ENCODE measurements around the gene MOB3B. TPM values are rescaled to one million over a fixed set of nuclear protein-coding genes. Genes with fewer than 3 reads are reported as not detected.

MOB3B gene
- total RNA-seq, 1 donor from 2014 or later: 0.94 TPM

GRCh38 chr9:27561685-27562084, 32.1 kb upstream of the MOB3B start:
- peaks cover 17% of the 10 kb centered on the region for H3K4me1 Mint-ChIP-seq (ENCODE audit: low read depth)
- no peaks in the 10 kb centered on the region for H3K9me3 Mint-ChIP-seq
- no peak for DNase-seq (ENCODE audit: low spot score)
- intact Hi-C loops (cut with micrococcal nuclease): no loop called here
- H3K27me3 Mint-ChIP-seq (ENCODE audit: low read depth): no peaks in the 10 kb centered on the region
- H3K4me3 Mint-ChIP-seq (ENCODE audit: low read depth): no peak overlapping the region
- peak overlapping the region; percentile 69 for H3K27ac Mint-ChIP-seq
- H3K36me3 Mint-ChIP-seq (ENCODE audit: low read depth): peaks cover 24% of the 10 kb centered on the region

GRCh38 chr9:27560457-27560856, 30.8 kb upstream of the MOB3B start:
- no peak overlapping the region for H3K4me3 Mint-ChIP-seq (ENCODE audit: low read depth)
- no peak for DNase-seq (ENCODE audit: low spot score)
- no peaks in the 10 kb centered on the region for H3K27me3 Mint-ChIP-seq (ENCODE audit: low read depth)
- H3K9me3 Mint-ChIP-seq: no peaks in the 10 kb centered on the region
- H3K4me1 Mint-ChIP-seq (ENCODE audit: low read depth): peaks cover 13% of the 10 kb centered on the region
- no peak overlapping the region for H3K27ac Mint-ChIP-seq
- H3K36me3 Mint-ChIP-seq (ENCODE audit: low read depth): peaks cover 19% of the 10 kb centered on the region
- intact Hi-C loops (cut with micrococcal nuclease): no loop called here

- Mint-ChIP-seq H3K4me1 (ENCODE audit: low read depth) (peaks cover 3% of the 10 kb centered on the region), H3K4me3 (ENCODE audit: low read depth) (no peak overlapping the region), H3K9me3 (no peaks in the 10 kb centered on the region), H3K27ac (no peak overlapping the region), H3K36me3 (ENCODE audit: low read depth) (peaks cover 16% of the 10 kb centered on the region), H3K27me3 (ENCODE audit: low read depth) (no peaks in the 10 kb centered on the region)
- intact Hi-C loops (cut with micrococcal nuclease): no loop called here
- DNase-seq (ENCODE audit: low spot score): no peak
These were observed 28.7 kb upstream of the MOB3B start for GRCh38 chr9:27558307-27558706.

- Mint-ChIP-seq H3K27me3 (ENCODE audit: low read depth) (no peaks in the 10 kb centered on the region), H3K36me3 (ENCODE audit: low read depth) (peaks cover 20% of the 10 kb centered on the region), H3K4me1 (ENCODE audit: low read depth) (no peaks in the 10 kb centered on the region), H3K4me3 (ENCODE audit: low read depth) (no peak overlapping the region), H3K27ac (no peak overlapping the region), H3K9me3 (no peaks in the 10 kb centered on the region)
- intact Hi-C loops (cut with micrococcal nuclease): no loop called here
- DNase-seq (ENCODE audit: low spot score): no peak
These were observed 26.9 kb upstream of the MOB3B start for GRCh38 chr9:27556470-27556869.

- DNase-seq (ENCODE audit: low spot score): no peak
- H3K4me3 Mint-ChIP-seq (ENCODE audit: low read depth): no peak overlapping the region
- no peaks in the 10 kb centered on the region for H3K27me3 Mint-ChIP-seq (ENCODE audit: low read depth)
- H3K9me3 Mint-ChIP-seq: no peaks in the 10 kb centered on the region
- no peaks in the 10 kb centered on the region for H3K4me1 Mint-ChIP-seq (ENCODE audit: low read depth)
- intact Hi-C loops (cut with micrococcal nuclease): no loop called here
- peaks cover 18% of the 10 kb centered on the region for H3K36me3 Mint-ChIP-seq (ENCODE audit: low read depth)
- H3K27ac Mint-ChIP-seq: no peak overlapping the region
These were observed 25.1 kb upstream of the MOB3B start for GRCh38 chr9:27554712-27555111.

GRCh38 chr9:27549196-27549755, 19.7 kb upstream of the MOB3B start:
- Mint-ChIP-seq H3K4me3 (ENCODE audit: low read depth) (no peak overlapping the region), H3K27me3 (ENCODE audit: low read depth) (no peaks in the 10 kb centered on the region), H3K27ac (no peak overlapping the region), H3K9me3 (no peaks in the 10 kb centered on the region), H3K4me1 (ENCODE audit: low read depth) (no peaks in the 10 kb centered on the region), H3K36me3 (ENCODE audit: low read depth) (peaks cover 26% of the 10 kb centered on the region)
- intact Hi-C loops (cut with micrococcal nuclease): no loop called here
- DNase-seq (ENCODE audit: low spot score): no peak

GRCh38 chr9:27548055-27548741, 18.6 kb upstream of the MOB3B start:
- Mint-ChIP-seq H3K36me3 (ENCODE audit: low read depth) (peaks cover 16% of the 10 kb centered on the region), H3K4me1 (ENCODE audit: low read depth) (no peaks in the 10 kb centered on the region), H3K27ac (no peak overlapping the region), H3K27me3 (ENCODE audit: low read depth) (no peaks in the 10 kb centered on the region), H3K9me3 (no peaks in the 10 kb centered on the region), H3K4me3 (ENCODE audit: low read depth) (no peak overlapping the region)
- intact Hi-C loops (cut with micrococcal nuclease): loop anchor here (1.0 kb wide), 1 partner anchor 215 kb away; no protein-coding TSS in a partner anchor
- no peak for DNase-seq (ENCODE audit: low spot score)

- DNase-seq (ENCODE audit: low spot score): no peak
- H3K27me3 Mint-ChIP-seq (ENCODE audit: low read depth): no peaks in the 10 kb centered on the region
- H3K4me3 Mint-ChIP-seq (ENCODE audit: low read depth): no peak overlapping the region
- intact Hi-C loops (cut with micrococcal nuclease): no loop called here
- no peaks in the 10 kb centered on the region for H3K4me1 Mint-ChIP-seq (ENCODE audit: low read depth)
- peaks cover 10% of the 10 kb centered on the region for H3K36me3 Mint-ChIP-seq (ENCODE audit: low read depth)
- H3K9me3 Mint-ChIP-seq: no peaks in the 10 kb centered on the region
- no peak overlapping the region for H3K27ac Mint-ChIP-seq
These were observed 15.9 kb upstream of the MOB3B start for GRCh38 chr9:27545471-27545870.

GRCh38 chr9:27542508-27542907, 12.9 kb upstream of the MOB3B start:
- Mint-ChIP-seq H3K9me3 (no peaks in the 10 kb centered on the region), H3K27me3 (ENCODE audit: low read depth) (no peaks in the 10 kb centered on the region), H3K27ac (no peak overlapping the region), H3K4me3 (ENCODE audit: low read depth) (no peak overlapping the region), H3K4me1 (ENCODE audit: low read depth) (no peaks in the 10 kb centered on the region), H3K36me3 (ENCODE audit: low read depth) (peaks cover 10% of the 10 kb centered on the region)
- intact Hi-C loops (cut with micrococcal nuclease): no loop called here
- DNase-seq (ENCODE audit: low spot score): no peak

- H3K27me3 Mint-ChIP-seq (ENCODE audit: low read depth): no peaks in the 10 kb centered on the region
- no peaks in the 10 kb centered on the region for H3K9me3 Mint-ChIP-seq
- H3K27ac Mint-ChIP-seq: no peak overlapping the region
- H3K4me1 Mint-ChIP-seq (ENCODE audit: low read depth): no peaks in the 10 kb centered on the region
- H3K36me3 Mint-ChIP-seq (ENCODE audit: low read depth): peaks cover 10% of the 10 kb centered on the region
- DNase-seq (ENCODE audit: low spot score): no peak
- H3K4me3 Mint-ChIP-seq (ENCODE audit: low read depth): no peak overlapping the region
- intact Hi-C loops (cut with micrococcal nuclease): no loop called here
These were observed 12.1 kb upstream of the MOB3B start for GRCh38 chr9:27541740-27542139.

GRCh38 chr9:27540502-27540901, 10.9 kb upstream of the MOB3B start:
- no peak for DNase-seq (ENCODE audit: low spot score)
- Mint-ChIP-seq H3K36me3 (ENCODE audit: low read depth) (peaks cover 8% of the 10 kb centered on the region), H3K4me3 (ENCODE audit: low read depth) (no peak overlapping the region), H3K27ac (no peak overlapping the region), H3K9me3 (no peaks in the 10 kb centered on the region), H3K4me1 (ENCODE audit: low read depth) (no peaks in the 10 kb centered on the region), H3K27me3 (ENCODE audit: low read depth) (no peaks in the 10 kb centered on the region)
- intact Hi-C loops (cut with micrococcal nuclease): no loop called here

- no peaks in the 10 kb centered on the region for H3K4me1 Mint-ChIP-seq (ENCODE audit: low read depth)
- peaks cover 5% of the 10 kb centered on the region for H3K36me3 Mint-ChIP-seq (ENCODE audit: low read depth)
- H3K4me3 Mint-ChIP-seq (ENCODE audit: low read depth): no peak overlapping the region
- intact Hi-C loops (cut with micrococcal nuclease): no loop called here
- no peaks in the 10 kb centered on the region for H3K9me3 Mint-ChIP-seq
- DNase-seq (ENCODE audit: low spot score): no peak
- H3K27ac Mint-ChIP-seq: no peak overlapping the region
- no peaks in the 10 kb centered on the region for H3K27me3 Mint-ChIP-seq (ENCODE audit: low read depth)
These were observed 10.1 kb upstream of the MOB3B start for GRCh38 chr9:27539479-27540441.

- Mint-ChIP-seq H3K4me3 (ENCODE audit: low read depth) (no peak overlapping the region), H3K36me3 (ENCODE audit: low read depth) (no peaks in the 10 kb centered on the region), H3K27me3 (ENCODE audit: low read depth) (no peaks in the 10 kb centered on the region), H3K27ac (no peak overlapping the region), H3K4me1 (ENCODE audit: low read depth) (no peaks in the 10 kb centered on the region), H3K9me3 (no peaks in the 10 kb centered on the region)
- intact Hi-C loops (cut with micrococcal nuclease): no loop called here
- no peak for DNase-seq (ENCODE audit: low spot score)
These were observed 9.0 kb upstream of the MOB3B start for GRCh38 chr9:27538647-27539046.

Data from activated T-helper 2 cell treated with anti-CD3 and anti-CD28 coated beads, Interferon-gamma antibody, Interleukin-2, Interleukin-4, amounts not matched to agents 10 μg/mL and 5 μg/mL and 100 μg/mL, durations not matched to agents 14 hours and 24 hours and 36 hours (primary cell).